ENCODE measurements around the gene KLHL24. TPM values are rescaled to one million over a fixed set of nuclear protein-coding genes. Genes with fewer than 3 reads are reported as not detected.
A peak's percentile ranks its signal among the peaks of the same experiment; 100 is the strongest.
"Not testable (repeated sequence)": the region's sequence is repeated elsewhere in the genome, so short reads cannot be mapped to it uniquely, and the experiment has no call there.

The KLHL24 gene
- total RNA-seq, 8 experiments from 2014 or later = 56.9 to 220 (median 92.6) TPM

DNA sequence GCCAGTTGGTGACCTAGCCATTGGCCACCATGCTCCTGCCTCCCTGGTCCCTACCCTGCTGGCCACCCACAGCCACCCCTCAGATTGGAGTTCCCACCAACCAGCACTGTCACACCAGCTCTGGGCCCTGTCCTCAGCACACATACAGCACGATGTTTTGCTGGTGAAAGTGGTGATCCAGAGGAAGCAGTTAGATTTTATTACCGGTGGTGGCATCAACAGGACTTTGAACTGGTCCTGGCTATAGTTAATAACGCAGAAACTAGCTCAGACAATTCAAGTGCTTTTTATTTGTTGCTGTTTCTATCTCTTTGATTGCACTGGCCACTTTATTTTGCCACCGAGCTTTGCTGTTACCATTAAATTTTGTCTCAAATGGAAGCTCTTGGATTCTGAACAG is 16.4 kb upstream of the KLHL24 start:
- Histone ChIP-seq H3K27ac (no peak overlapping the region), H3K4me1 (replicated peaks in 1 of 2) (peaks cover 0 to under 1% of the 10 kb centered on the region in 2 donors), H3K4me3 (no peak overlapping the region)
- ATAC-seq (replicated peaks in 6 of 8) = no peak
- WGBS, 10 experiments = 57 to 100% (median 84%) methylated on average over 1 to 4 of the region's 4 CpGs; no CpG with 5 or more reads in 2 of the 10 experiments
- in situ Hi-C loops (cut with MboI; ENCODE audit: low pct_unique_long_range_greater_than_20kb in 2 of 9, low sequenced_read_pairs in 9 of 9, unreplicated experiment in 9 of 9) = no loop called here

DNA sequence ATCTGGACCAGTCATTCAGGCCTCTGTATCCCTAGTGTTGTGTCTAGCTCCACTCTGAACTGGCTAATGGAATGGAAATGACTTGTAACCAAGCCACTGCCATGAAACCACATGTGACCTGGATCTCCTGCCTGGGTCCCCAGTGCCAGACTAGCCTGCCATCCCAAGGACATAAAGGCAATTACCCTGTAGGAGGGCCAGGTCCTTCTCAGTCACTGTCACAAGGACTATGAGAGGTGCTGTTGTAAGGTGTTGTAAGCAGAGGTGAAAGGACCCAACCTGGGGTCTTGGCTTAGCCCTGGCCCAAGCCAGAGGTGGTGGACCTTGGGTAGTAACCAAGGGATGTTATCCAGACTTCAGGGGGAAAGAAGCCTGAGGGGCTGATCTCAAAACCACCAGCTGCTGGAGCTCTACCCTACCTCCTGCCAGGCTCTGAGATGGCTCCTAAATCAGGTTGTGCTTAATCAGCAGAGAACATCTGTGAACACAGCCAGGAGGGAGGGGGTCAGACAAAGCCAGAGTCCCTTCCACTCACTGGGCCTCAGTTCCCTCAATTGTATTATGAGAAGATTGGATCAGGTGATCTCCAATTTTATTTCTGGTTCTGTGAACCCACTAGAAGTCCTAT is 15.7 kb upstream of the KLHL24 start:
- ATAC-seq (replicated peaks in 6 of 8) = peak in 2 of 8 experiments; percentile 20 to 71
- Histone ChIP-seq H3K27ac (no peak overlapping the region), H3K4me1 (replicated peaks in 1 of 2) (no peaks in the 10 kb centered on the region), H3K4me3 (no peak overlapping the region)
- in situ Hi-C loops (cut with MboI; ENCODE audit: low pct_unique_long_range_greater_than_20kb in 2 of 9, low sequenced_read_pairs in 9 of 9, unreplicated experiment in 9 of 9) = no loop called here

DNA sequence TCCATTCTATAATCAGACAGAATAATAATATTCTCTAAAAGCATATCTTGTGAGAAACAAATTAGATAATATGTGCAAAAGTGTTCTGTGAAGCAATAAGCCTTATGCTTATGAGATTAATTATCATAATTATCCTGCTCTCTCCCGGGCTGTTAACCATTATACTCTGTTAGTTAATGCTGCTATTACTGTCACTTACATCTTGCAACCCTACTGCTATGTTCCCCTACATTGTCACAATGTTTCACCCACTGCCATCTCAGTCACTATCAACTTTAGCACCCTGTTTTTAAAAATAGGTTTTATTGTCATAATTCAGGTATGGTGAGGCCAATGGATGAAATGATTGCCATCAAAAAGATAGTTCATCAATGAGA is 15.2 kb upstream of the KLHL24 start:
- in situ Hi-C loops (cut with MboI; ENCODE audit: low pct_unique_long_range_greater_than_20kb in 2 of 9, low sequenced_read_pairs in 9 of 9, unreplicated experiment in 9 of 9) = no loop called here
- Histone ChIP-seq H3K4me1 (replicated peaks in 1 of 2) (no peaks in the 10 kb centered on the region), H3K27ac (no peak overlapping the region), H3K4me3 (no peak overlapping the region)
- ATAC-seq (replicated peaks in 6 of 8) = peak in 2 of 8 experiments; percentile 51 to 53
- WGBS, 10 experiments = 0 to 69% (median 0%) methylated on average over 1 of the region's 1 CpG; no CpG with 5 or more reads in 6 of the 10 experiments

DNA sequence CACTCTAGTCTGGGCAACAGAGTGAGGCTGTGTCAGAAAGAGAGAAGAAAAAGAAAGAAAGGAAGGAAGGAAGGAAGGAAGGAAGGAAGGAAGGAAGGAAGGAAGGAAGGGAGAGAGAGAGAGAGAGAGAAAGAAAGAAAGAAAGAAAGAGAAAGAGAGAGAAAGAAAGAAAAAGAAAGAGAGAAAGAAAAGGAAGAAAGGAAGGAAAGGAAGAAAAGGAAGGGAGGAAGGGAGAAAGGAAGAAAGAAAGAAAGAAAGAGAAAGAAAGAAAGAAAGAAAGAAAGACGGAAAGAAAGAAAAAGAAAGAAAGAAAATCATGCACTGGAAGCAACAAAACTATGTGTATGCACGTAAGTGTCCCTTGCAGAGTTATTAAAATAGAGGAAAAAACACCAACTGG is 12.9 kb upstream of the KLHL24 start:
- ATAC-seq (replicated peaks in 6 of 8); H3K27ac ChIP-seq; H3K4me3 ChIP-seq; H3K4me1 ChIP-seq (replicated peaks in 1 of 2); in situ Hi-C loops (cut with MboI; ENCODE audit: low pct_unique_long_range_greater_than_20kb in 2 of 9, low sequenced_read_pairs in 9 of 9, unreplicated experiment in 9 of 9): not testable (repeated sequence)
- WGBS, 10 experiments = 38 to 100% (median 82%) methylated on average over 1 to 2 of the region's 2 CpGs; no CpG with 5 or more reads in 2 of the 10 experiments

DNA sequence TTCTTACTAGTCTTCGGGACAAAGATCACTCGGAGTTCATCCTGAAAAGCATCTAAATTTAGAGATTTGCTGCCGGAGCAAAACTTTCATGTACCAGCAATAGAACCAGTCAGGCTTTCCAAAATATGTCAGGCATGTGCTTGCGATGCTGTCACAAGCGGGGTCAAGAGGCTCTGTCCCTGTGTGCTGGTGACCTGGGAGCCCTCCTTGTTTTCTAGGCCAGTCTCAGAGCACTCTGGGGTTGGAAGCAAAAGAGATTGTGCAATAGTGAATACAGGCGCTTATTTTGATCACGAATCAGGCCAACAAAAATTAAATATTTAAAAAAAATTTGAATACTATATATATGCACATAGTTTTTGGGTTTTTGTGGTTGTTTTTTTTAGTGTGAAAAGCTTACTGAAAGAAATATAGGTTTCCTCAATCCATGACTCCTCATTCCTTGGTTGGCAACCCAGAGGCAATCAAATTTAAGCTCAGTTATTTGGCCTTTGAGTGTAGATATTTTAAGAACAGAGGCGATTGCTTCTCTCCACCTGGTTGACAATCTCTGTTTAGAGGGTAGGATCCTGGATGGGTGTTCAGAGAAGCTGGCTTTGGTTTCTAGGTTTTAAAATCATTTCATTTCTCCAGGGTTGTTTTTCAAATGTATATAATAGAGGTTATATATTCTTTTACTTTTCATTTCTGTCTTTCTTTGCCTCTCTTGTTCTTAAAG is 8.4 kb upstream of the KLHL24 start:
- H3K4me1 ChIP-seq (replicated peaks in 1 of 2) = peaks cover 0 to 3% of the 10 kb centered on the region in 2 donors
- no peak overlapping the region for H3K27ac ChIP-seq
- peak in 3 of 8 experiments; percentile 58 to 81 (median 70) for ATAC-seq (replicated peaks in 6 of 8)
- no peak overlapping the region for H3K4me3 ChIP-seq
- in situ Hi-C loops (cut with MboI; ENCODE audit: low pct_unique_long_range_greater_than_20kb in 2 of 9, low sequenced_read_pairs in 9 of 9, unreplicated experiment in 9 of 9) = loop anchor here in 1 of 9 experiments (25.0 kb wide), 1 partner anchor 140 kb away; no protein-coding TSS in a partner anchor
- 3 to 100% (median 78%) methylated on average over 1 to 8 of the region's 8 CpGs; no CpG with 5 or more reads in 1 of the 10 experiments for WGBS, 10 experiments

DNA sequence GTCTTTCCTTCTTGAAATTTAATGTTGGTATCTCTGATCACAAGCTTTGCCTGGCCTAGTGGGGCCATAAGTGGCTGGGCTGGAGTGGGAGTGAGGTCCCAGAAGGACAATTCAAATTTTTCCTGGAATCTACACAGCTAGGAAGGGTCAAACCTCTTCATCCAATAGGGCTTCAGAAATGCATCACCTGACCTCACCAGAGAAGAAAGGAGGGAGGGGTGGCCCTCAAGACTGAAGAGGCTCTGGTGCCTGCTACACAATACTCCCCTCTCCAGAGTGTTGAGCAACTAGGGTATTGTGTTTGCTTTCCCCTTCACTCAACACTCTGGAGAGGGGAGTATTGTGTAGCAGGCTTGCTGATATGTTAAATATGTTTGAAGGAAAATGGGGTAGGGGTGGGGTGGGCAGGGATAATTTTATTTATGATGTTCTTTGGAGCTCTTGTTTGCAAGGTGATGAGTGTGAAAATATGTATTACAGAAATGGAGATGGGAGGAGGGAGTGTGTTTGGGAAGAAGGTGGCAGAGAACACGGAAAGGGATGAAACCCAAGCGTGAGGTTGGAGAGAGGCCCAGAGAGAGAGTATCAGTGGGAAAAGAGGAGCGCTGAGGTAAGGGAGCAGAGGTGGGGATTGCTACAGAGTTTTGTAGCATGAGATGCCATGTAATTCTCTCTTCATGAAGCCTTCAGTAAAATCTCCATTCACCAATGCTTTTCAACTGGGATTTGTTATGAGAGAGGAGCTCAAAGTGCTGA is 5.7 kb upstream of the KLHL24 start:
- H3K27ac ChIP-seq = no peak overlapping the region
- H3K4me1 ChIP-seq (replicated peaks in 1 of 2) = peaks cover 0 to 3% of the 10 kb centered on the region in 2 donors
- in situ Hi-C loops (cut with MboI; ENCODE audit: low pct_unique_long_range_greater_than_20kb in 2 of 9, low sequenced_read_pairs in 9 of 9, unreplicated experiment in 9 of 9) = loop anchor here in 1 of 9 experiments (25.0 kb wide), 1 partner anchor 142 kb away; no protein-coding TSS in a partner anchor
- 0 to 100% (median 89%) methylated on average over 1 to 3 of the region's 3 CpGs; no CpG with 5 or more reads in 5 of the 10 experiments for WGBS, 10 experiments
- peak; percentile 35 to 87 (median 52) for ATAC-seq (replicated peaks in 6 of 8)
- H3K4me3 ChIP-seq = no peak overlapping the region

DNA sequence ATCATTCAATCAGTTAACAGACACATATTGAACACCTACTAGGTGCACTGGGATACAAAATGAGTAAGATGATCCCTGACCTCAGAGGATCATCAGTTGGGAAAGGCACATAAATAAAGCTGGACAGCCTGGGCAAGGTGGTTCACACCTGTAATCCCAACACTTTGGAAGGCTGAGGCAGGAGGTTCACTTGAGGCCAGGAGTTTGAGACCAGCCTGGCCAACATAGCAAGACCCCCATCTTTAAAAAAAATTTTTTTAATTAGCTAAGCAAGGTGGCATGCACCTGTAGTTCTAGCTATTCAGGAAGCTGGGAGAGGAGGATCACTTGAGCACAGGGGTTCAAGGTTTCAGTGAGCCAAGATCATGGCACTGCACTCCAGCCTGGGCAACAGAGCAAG is 3.7 kb upstream of the KLHL24 start:
- no peak overlapping the region for H3K27ac ChIP-seq
- peaks cover 0 to 3% of the 10 kb centered on the region in 2 donors for H3K4me1 ChIP-seq (replicated peaks in 1 of 2)
- ATAC-seq (replicated peaks in 6 of 8) = no peak
- no peak overlapping the region for H3K4me3 ChIP-seq
- in situ Hi-C loops (cut with MboI; ENCODE audit: low pct_unique_long_range_greater_than_20kb in 2 of 9, low sequenced_read_pairs in 9 of 9, unreplicated experiment in 9 of 9) = loop anchor here in 1 of 9 experiments (25.0 kb wide), 1 partner anchor 144 kb away; no protein-coding TSS in a partner anchor

DNA sequence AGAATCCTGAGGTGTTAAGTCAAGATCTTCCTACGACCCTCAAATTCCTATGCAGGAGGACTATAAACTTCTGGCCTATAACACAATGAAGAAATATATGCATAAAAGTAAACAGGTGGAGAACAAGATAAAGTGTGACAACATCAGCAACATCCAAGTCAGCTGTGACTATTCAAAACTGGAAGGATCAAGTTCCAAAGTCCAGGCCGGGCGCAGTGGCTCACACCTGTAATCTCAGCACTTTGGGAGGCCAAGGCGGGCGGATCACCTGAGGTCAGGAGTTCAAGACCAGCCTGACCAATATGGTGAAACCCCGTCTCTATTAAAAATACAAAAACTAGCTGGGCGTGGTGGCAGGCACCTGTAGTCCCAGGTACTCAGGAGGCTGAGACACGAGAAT is 2.7 kb upstream of the KLHL24 start:
- H3K4me1 ChIP-seq (replicated peaks in 1 of 2); ATAC-seq (replicated peaks in 6 of 8); H3K27ac ChIP-seq; H3K4me3 ChIP-seq: not testable (repeated sequence)
- in situ Hi-C loops (cut with MboI; ENCODE audit: low pct_unique_long_range_greater_than_20kb in 2 of 9, low sequenced_read_pairs in 9 of 9, unreplicated experiment in 9 of 9) = loop anchor here in 1 of 9 experiments (25.0 kb wide), 1 partner anchor 145 kb away; no protein-coding TSS in a partner anchor
- WGBS, 10 experiments = 63 to 97% (median 84%) methylated on average over 1 to 7 of the region's 8 CpGs; no CpG with 5 or more reads in 5 of the 10 experiments

DNA sequence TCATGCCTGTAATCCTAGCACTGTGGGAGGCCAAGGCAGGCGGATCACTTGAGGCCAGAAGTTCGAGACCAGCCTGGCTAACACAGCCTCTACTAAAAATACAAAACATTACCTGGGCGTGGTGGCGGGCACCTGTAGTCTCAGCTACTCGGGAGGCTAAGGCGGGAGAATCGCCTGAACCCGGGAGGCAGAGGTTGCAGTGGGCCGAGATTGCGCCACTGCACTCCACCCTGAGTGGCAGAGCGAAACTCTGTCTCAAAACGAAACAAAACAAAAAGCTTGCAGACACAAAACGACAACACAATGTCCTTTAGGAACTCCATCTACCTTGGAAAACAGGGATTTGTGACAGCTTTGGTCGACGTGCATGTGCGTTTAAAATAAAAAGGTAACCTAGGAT is 716 bp upstream of the KLHL24 start:
- Histone ChIP-seq H3K4me1 (replicated peaks in 1 of 2) (peaks cover 7 to 11% of the 10 kb centered on the region in 2 donors), H3K27ac (peak overlapping the region in 1 of 2 donors; percentile 95), H3K4me3 (peak overlapping the region in 1 of 5 donors; percentile 95)
- ATAC-seq (replicated peaks in 6 of 8) = no peak
- in situ Hi-C loops (cut with MboI; ENCODE audit: low pct_unique_long_range_greater_than_20kb in 2 of 9, low sequenced_read_pairs in 9 of 9, unreplicated experiment in 9 of 9) = loop anchor here in 1 of 9 experiments (25.0 kb wide), 1 partner anchor 147 kb away; no protein-coding TSS in a partner anchor
- 74 to 100% (median 78%) methylated on average over 1 to 15 of the region's 16 CpGs; no CpG with 5 or more reads in 2 of the 10 experiments for WGBS, 10 experiments

DNA sequence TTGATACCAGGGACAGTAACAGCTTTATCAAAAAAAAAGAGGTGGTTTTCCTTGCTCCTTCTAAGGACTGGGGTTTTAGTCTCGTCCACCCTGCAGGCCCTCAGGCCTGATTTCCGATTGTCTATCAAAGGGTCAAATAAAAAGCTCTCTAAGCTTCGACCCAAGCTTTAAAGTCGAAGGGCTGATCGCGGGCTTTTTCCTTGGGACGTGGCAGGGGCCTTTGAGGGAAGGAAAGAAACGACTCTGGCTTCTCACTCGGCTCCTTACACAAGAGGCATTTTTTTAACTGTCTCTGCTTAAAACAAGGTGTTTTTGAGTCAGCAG is 354 bp upstream of the KLHL24 start:
- Histone ChIP-seq H3K27ac (peak overlapping the region; percentile 95 to 97), H3K4me1 (replicated peaks in 1 of 2) (peaks cover 7 to 11% of the 10 kb centered on the region in 2 donors), H3K4me3 (peak overlapping the region; percentile 72 to 96 (median 89))
- peak in 3 of 8 experiments; percentile 0 to 1 (median 1) for ATAC-seq (replicated peaks in 6 of 8)
- in situ Hi-C loops (cut with MboI; ENCODE audit: low pct_unique_long_range_greater_than_20kb in 2 of 9, low sequenced_read_pairs in 9 of 9, unreplicated experiment in 9 of 9) = loop anchor here in 1 of 9 experiments (25.0 kb wide), 1 partner anchor 148 kb away; no protein-coding TSS in a partner anchor
- 0 to 29% (median 3%) methylated on average over 1 to 7 of the region's 9 CpGs for WGBS, 10 experiments

DNA sequence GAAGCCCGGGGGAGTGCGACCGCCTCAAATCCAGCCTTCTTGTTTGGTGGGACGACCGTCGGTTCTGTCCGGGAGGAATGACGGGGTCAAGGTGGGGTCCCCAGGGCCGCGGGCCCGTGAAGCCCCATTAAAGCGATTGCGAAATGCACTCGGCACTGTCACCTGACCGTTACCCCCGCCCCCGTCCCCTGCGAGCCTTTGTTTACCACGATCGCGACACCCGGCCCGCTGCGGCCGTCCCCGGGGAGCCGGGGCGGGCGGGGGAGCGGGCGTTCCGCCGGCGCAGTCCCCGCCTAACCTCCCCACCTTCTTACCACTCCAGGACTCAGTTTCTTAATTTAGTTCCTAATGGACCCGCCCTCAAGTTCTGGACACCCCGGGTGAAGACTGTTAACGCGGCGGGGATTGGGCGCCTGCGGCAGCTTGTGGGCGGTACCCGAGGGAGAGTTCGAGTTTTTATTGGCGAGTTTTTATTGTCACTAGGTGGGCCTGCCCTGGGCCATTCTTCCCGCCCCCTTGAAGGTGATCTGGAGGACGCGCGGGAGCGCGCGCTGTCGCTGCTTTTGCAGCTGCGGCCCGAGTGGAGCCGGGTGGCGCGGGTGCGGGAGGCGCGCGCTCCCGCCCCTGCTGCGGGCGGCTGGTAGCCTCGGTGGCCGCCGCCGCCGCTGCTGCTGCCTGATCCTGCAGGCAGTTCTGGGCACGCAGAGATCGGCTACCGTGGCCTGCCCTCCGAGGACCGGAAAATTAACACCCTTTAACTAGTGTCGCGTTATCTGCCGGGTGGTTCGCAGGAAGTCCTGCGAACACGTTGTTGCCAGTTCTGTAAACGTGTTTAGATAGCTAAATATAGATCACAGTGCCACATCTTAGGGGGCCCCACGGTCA is 1.0 kb downstream of the KLHL24 start:
- in situ Hi-C loops (cut with MboI; ENCODE audit: low pct_unique_long_range_greater_than_20kb in 2 of 9, low sequenced_read_pairs in 9 of 9, unreplicated experiment in 9 of 9) = loop anchor here in 1 of 9 experiments (25.0 kb wide), 1 partner anchor 149 kb away; no protein-coding TSS in a partner anchor
- WGBS, 10 experiments = 0 to 3% (median 0%) methylated on average over 3 to 18 of the region's 84 CpGs; no CpG with 5 or more reads in 3 of the 10 experiments
- peak overlapping the region; percentile 72 to 96 (median 89) for H3K4me3 ChIP-seq
- peak overlapping the region; percentile 95 to 97 for H3K27ac ChIP-seq
- ATAC-seq (replicated peaks in 6 of 8) = peak; percentile 72 to 89 (median 81)
- H3K4me1 ChIP-seq (replicated peaks in 1 of 2) = peaks cover 7 to 11% of the 10 kb centered on the region in 2 donors

DNA sequence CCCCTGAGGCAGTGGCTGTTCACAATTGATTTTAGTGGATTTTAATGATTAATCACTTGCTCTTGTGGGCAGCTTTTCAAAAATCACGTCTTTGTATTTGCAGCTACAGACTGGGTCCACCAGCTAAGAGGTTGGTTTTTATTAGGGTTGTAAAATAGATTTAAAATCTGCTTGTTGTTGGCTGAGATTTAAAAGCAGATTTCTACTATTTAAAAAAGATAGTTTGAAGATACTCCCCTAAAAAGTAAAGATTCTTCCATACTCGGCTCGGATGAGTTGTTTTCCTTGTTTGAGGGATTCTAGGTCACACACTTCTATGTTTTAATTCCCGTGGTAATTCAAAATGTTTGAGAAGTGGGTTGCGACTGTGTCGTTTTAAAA is 1.7 kb downstream of the KLHL24 start:
- Histone ChIP-seq H3K27ac (peak overlapping the region; percentile 63 to 78), H3K4me1 (replicated peaks in 1 of 2) (peaks cover 7 to 11% of the 10 kb centered on the region in 2 donors), H3K4me3 (peak overlapping the region; percentile 72 to 96 (median 89))
- in situ Hi-C loops (cut with MboI; ENCODE audit: low pct_unique_long_range_greater_than_20kb in 2 of 9, low sequenced_read_pairs in 9 of 9, unreplicated experiment in 9 of 9) = loop anchor here in 1 of 9 experiments (25.0 kb wide), 1 partner anchor 150 kb away; no protein-coding TSS in a partner anchor
- 0 to 59% (median 18%) methylated on average over 1 to 6 of the region's 6 CpGs; no CpG with 5 or more reads in 1 of the 10 experiments for WGBS, 10 experiments
- ATAC-seq (replicated peaks in 6 of 8) = no peak

Data from motor neuron (in vitro differentiated cells).